AG10803 (cell line): ENCODE results near the gene CFAP53.
A peak's percentile ranks its signal among the peaks of the same experiment; 100 is the strongest.

Source experiments
- DNase-seq: peaks from one replicate; pipeline ENCODE4 v3.0.0; 2010; ENCODE audit warnings: low read depth
- H3K4me3 ChIP-seq: 2 replicates; pipeline ENCODE4 v1.5.1; 2011; ENCODE audit warnings: mild to moderate bottlenecking, low read length, control low read depth
- TF ChIP-seq, protein P1 (sequence below): conservative IDR thresholded peaks from 2 replicates; pipeline ENCODE4 v1.5.1; 2011; ENCODE audit warnings: mild to moderate bottlenecking, low read length, control low read depth, inconsistent platforms

Gene CFAP53

DNA sequence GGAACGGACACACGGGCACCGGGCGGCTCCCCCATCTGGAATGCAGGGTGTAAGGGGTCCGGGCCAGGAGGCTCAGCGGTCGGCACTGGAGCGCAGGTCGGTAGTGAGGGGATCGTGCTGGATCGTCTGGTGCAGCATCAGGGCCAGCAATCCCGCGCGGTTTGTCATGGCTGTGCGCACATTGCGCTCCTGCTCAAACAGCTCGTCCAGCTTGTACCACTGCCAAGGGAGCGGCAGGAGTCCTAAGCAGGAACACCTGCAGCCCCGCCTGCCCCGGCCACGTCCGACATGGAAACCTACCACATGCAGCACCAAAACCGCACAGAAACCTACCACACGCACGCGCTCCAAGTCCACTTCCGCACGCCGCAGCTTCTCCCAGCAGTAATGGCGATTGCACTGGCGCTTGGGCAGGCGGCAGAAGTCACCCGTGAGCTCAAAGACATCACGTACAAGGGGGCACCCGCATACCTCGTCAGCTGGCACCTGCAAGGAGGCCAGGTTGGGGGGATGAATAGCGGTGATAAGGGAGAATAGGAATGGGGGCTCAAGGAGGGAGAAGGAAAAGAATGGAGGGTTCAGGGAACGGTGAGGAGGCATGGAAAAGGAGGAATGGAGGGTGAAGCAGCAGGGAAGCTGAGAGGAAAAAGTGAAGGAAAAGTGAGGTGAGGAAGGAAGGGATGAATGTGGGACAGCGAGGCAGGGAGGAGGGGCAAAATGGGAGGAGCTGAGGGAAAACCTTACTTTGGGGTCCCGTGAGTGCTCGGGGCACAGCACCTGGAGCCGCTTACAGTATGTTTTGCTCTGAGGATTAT, 16.4 kb upstream of the CFAP53 start:
- no peak overlapping the region; the same call in 1 of the 2 replicates for H3K4me3 ChIP-seq
- TF ChIP-seq, protein P1, sequence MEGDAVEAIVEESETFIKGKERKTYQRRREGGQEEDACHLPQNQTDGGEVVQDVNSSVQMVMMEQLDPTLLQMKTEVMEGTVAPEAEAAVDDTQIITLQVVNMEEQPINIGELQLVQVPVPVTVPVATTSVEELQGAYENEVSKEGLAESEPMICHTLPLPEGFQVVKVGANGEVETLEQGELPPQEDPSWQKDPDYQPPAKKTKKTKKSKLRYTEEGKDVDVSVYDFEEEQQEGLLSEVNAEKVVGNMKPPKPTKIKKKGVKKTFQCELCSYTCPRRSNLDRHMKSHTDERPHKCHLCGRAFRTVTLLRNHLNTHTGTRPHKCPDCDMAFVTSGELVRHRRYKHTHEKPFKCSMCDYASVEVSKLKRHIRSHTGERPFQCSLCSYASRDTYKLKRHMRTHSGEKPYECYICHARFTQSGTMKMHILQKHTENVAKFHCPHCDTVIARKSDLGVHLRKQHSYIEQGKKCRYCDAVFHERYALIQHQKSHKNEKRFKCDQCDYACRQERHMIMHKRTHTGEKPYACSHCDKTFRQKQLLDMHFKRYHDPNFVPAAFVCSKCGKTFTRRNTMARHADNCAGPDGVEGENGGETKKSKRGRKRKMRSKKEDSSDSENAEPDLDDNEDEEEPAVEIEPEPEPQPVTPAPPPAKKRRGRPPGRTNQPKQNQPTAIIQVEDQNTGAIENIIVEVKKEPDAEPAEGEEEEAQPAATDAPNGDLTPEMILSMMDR: no peak
- DNase-seq: no peak

DNA sequence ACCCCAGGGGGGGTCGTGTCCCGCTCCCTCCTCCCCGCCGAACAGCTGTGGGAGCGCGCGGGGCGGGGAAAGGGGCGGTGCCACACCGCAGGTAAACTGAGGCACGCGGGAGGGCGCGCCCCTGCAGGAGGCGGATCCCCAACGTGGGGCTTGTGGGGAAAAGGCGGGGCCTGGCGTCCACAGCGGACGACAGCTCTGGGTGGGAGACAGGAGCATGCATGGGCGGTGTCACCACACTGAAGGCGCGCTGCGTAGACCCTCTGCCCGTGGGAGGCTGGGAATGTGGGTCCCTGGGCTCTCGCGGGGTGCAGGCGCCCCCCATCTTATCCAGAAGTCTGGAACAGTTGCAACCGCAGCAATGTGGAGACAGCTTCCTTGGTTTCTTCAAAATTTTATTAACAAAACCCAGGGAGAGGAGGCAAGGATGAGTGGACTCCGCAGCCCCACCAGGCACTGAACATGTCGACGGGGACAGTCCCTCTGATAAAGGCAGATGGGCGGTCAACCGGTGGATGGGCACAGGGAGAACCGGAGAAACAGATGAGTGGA, 15.8 kb upstream of the CFAP53 start:
- H3K4me3 ChIP-seq: peak overlapping the region; percentile 100
- DNase-seq: no peak
- TF ChIP-seq, protein P1: no peak

DNA sequence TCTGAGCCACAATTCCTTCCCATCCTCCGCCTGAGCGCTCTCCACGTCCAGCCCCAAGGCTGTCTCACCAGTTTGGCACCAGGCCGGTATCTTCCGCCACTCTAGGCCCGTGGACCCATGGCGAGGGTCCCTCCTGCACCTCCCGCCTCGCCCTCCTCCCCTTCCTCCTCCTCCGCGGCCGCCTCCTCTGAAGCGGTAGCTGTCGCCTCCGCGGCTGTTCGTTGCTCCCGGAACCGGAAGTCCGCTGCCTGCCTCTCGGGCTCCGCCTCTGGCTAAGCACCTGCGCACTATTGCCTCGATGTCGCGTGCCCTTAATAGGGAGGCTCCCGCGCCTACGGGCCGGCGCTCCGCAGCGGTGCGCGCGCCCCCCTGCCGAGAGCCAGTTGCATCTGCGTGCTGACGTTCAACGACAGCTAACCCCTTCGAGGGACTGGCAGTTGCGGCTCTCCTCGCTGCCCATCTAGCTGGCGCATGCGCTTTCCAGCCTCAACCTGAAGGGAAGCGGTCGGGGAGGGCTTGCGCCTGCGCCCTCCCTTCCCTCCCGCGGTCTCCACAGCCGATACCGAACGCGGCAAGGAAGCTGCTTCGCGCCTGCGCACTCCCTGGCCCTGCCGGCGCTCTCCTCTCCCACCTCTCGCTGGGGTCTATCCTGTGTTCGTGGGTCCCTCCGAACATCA, 15.1 kb upstream of the CFAP53 start, which contains the start of gene MBD1:
TSS of gene MBD1 (minus strand) at position 229 of the 677 bp plus-strand sequence. CDS start 1,531 bp downstream, outside the sequence.
- TF ChIP-seq, protein P1: peak; percentile 34
- peak within 1 kb of the TSS; percentile 100 for H3K4me3 ChIP-seq
- peak; percentile 99 for DNase-seq

DNA sequence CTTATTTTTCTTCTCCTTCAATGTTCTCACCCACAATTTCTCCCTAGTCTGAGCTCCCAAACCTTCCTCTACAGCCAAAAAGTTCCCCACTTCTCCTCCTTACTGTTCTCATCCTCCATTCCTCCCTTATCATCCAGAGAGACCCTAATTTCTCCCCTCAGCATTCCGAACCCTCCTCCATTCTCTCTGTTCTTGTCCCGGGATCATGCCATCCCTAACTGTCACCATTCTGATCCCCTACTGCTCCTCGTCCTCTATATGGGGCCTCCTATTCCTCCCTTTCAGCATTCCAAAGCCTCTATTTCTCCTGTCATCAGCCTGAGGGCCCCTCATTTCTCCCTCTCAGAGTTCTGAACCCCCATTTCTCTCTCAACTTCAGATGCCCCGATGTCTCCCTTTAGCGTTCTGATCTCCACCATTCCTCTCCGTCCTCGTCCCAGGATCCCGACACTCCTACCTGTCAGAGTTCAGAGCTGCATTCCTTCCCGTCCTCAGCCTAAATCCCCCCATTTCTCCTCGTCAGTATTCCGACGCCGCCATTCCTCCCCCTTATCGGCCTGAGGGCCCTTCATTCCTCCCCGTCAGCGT, 14.5 kb upstream of the CFAP53 start:
- TF ChIP-seq, protein P1: no peak
- no peak for DNase-seq
- H3K4me3 ChIP-seq: peak overlapping the region; percentile 100

DNA sequence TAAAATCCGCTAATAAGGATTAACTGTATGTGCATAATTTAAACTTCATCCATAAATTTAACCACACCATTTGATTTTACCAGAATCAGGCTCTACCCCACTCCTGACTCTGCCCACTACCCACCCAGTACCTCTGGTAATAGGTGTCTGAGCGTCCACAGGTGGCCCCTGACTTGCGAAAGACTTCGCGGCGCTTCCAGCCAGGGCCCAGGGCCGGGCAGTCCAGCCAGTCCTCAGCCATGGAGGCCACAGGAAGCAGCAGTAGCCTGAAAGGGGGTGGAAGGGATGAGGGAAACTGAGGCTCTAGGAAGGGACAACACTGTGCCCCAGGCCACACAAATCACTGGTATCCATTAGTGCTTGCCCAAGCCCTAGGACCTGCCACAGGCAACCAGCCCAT, 13.5 kb upstream of the CFAP53 start:
- H3K4me3 ChIP-seq: peak overlapping the region; percentile 100
- DNase-seq: no peak
- TF ChIP-seq, protein P1: no peak

DNA sequence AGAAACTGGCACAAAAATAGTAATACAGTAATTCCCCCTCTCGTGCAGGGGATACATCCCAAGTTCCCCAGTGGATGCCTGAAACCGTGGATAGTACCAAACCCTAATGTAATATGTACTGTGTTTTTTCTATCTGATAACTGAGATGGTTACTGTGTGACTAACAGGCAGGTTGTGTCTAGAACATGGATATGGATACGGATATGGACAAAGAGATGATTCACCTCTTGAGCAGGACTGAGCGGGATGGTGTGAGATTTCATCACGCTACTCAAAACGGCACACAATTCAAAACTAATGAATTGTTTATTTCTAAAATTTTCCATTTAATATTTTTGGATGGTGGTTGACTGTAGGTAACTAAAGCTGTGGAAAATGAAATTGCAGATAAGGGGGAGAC, 11.6 kb upstream of the CFAP53 start:
- no peak for DNase-seq
- TF ChIP-seq, protein P1: no peak
- H3K4me3 ChIP-seq: no peak overlapping the region
